OCI-LY7 (cell line): ENCODE data around the gene CCDC124.
A peak's percentile ranks its signal among the peaks of the same experiment; 100 is the strongest.

Source experiments
- CTCF ChIP-seq: fragments of 200-600 bp; sonication (generic); conservative IDR thresholded peaks from 2 replicates; pipeline ENCODE4 v1.5.1; 2014; ENCODE audit warnings: mild to moderate bottlenecking, antibody characterized with exemption, low read length, moderate library complexity, mixed read lengths
- EZH2phosphoT487 ChIP-seq: fragments of 200-600 bp; sonication (generic); IDR thresholded peaks from 2 replicates; pipeline ENCODE4 v1.6.1; 2018; ENCODE audit warnings: low read depth, borderline replicate concordance, mild to moderate bottlenecking, mixed run types, antibody characterized with exemption, low read length, moderate library complexity, mixed read lengths

DNA sequence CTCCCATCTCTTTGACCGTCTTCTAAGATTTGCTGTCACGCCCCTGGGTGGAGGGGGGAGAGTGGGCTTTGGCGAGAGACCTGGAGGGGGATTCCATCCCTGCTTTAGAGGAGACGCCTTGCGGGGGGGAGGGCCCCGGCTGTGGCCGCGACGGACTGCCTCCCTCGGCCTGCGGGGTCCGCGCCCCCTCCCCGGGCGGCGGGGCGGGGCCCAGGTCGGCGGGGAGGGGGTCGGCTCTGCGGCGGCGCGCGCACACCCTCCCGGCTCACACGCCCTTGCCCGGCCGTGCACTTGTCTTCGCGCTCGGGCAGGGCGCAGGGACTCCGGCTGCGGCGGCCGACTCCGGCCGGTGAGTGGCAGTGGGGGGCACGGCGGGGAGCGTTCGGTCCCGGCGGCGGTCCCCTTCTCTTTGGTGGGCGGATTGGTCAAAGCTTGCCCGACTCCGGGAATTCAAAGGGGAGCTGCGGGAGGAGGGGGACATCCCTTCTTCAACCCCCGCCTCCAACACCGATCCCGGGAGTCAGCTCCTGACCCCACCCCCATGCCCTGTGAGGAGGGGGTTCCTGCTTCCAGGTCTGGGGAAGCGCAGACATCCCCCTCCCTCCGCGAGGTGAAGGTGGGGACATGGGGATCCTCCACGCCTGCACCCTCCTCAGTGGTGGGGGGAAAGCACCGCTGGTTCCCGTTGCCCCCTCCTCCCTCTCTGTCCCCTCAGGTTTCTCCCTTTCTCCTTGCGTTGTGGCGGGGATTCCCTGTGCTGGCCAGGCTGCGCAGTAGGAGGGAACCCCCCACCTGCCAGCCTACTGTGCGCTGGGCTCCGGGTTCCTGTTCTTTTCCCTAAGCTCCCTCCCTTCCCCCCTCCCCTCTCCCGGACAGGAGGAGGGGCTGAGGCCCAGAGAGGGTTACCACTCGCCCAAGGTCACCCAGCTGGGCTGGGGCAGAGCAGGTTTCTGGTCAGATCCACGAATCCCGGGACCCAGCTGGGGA lies 19.5 kb downstream of the CCDC124 start:
- no peak for TF ChIP-seq CTCF
- TF ChIP-seq EZH2phosphoT487: peak; percentile 95
